ENCODE measurements around the gene CPEB2.

The CPEB2 gene

DNA sequence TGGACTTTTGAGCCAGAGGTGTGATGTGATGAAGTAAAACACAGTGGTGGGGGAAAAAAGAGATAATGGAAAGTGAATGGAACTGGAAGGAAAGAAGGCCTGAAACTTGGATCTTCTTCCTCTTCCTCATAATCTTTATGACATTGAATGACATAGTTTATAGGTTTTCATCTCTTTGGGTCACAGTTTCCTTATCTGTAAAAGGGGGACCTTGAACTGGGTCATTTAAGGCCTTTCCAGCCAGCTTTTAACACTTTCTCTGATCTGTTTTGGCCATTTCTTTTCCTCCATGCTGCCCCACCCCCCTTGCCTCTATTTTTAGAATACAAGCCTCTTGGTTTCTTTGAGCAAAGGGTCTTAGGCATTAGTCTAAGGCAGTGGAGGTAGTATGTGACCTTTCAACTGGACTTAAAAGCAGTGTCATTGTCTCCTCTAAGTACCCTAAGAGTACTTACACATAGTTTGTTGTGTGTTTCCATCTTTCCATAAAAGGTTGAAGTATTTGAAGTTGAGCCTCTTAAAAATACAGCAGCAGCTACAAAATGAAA is 7.8 kb downstream of the CPEB2 start:
- no peak for DNase-seq (ENCODE audit: low read depth)

- no peak for DNase-seq (ENCODE audit: low read depth)
Observed at GRCh38 chr4:15011166-15011565, 8.9 kb downstream of the CPEB2 start.

- no peak for DNase-seq (ENCODE audit: low read depth)
Observed at GRCh38 chr4:15012017-15012788, 9.9 kb downstream of the CPEB2 start.

DNA sequence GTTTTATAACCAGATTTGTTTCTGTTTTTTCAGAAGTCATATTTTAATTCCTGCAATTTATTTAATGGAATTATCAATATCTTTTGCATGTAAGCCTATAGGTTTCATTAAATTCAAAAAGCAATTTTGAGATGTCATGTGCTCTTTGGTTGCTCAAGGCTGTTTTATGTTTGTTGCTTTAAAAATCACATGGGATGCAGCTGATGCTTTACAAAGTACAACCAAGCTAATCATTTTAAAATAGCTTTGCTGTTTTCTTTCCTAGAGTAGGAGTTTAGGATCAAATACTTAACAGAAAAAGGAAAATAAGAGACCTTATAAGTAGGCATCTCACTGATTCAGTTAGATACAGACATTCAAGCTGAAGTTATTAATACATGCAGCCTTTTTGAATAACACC is 11.3 kb downstream of the CPEB2 start:
- DNase-seq (ENCODE audit: low read depth): no peak

DNA sequence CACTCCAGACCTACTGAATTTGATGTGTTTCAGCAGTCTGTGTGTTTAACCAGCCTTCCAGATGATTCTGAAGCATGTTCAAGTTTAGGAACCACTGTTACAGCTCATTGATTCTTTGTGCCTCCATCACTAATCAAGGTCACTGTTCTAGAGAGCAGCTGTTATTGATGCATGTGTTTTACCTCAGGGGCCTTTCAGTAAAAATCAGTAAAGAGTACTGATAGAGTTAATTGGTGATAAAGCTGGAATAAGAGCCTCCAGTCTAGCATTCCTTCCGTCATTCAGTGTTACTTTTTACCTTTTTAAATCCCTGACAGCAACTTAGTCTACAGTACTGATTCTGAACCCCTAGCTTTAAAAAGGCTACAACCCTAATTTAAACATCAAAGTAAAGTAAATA is 12.9 kb downstream of the CPEB2 start:
- DNase-seq (ENCODE audit: low read depth): no peak

GRCh38 chr4:15018361-15018760 is 16.1 kb downstream of the CPEB2 start:
- no peak for DNase-seq (ENCODE audit: low read depth)

GRCh38 chr4:15020502-15021286 is 18.4 kb downstream of the CPEB2 start:
- no peak for DNase-seq (ENCODE audit: low read depth)

- DNase-seq (ENCODE audit: low read depth): no peak
Observed at GRCh38 chr4:15021311-15021710, 19.0 kb downstream of the CPEB2 start.

DNA sequence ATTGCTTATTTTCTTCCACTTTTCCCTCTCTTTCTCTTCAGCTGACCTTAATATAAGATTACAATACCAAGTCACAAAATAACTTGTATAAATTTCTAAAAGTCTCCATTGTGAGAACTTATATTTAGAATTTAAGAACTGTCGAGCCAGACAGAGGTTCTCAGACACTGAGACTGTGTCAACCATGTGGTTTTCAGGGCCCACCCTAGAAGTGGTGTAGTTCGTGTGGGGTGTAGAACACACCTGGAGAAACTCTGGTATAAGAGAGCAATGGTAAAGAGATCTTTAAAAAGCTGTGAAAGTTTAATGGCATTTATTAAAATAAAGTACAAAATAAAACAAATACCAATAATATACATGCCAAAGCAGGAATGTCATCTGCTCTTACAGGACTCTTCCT is 19.7 kb downstream of the CPEB2 start:
- no peak for DNase-seq (ENCODE audit: low read depth)

- no peak for DNase-seq (ENCODE audit: low read depth)
Observed at GRCh38 chr4:15024386-15024785, 22.1 kb downstream of the CPEB2 start.

DNA sequence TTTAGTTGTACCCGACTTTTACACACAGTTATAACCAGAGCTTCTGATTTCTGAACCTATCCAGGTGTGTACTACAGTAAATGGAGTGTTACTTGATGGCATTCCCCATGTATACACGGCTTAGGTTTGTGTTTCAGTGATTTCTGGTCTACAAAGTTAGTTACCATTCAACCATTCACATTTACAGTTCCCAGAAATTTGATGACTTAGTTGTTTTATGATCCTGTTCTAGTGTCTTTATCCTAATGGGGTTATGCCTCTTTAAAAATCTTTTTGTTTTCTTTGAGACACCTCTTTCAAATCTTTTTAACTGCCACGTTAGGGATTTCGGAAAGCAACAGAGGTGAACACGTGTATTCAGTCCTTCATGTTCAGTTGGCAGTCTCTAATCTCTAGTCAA is 23.4 kb downstream of the CPEB2 start:
- DNase-seq (ENCODE audit: low read depth): no peak

GRCh38 chr4:15027921-15028435 is 25.7 kb downstream of the CPEB2 start:
- no peak for DNase-seq (ENCODE audit: low read depth)

DNA sequence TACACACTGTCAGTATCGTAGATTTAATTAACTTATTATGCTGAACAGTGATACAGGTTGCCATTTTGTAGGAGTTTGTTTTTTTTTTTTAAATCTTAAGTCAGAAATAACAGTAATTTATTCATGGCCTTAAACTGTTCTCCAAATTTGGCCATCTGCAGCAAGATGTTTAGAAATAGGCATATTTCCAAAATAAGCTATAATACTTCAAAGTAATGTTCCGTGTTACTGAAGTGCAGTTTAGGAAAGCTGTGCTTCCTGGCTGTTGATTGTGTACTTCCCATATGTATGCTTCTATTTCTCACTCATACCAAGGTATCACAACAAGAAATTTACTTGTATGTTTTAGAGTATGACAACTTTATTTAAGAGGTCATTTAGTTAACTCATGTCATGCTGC is 28.9 kb downstream of the CPEB2 start:
- DNase-seq (ENCODE audit: low read depth): no peak

GRCh38 chr4:15031993-15032675 is 29.9 kb downstream of the CPEB2 start:
- no peak for DNase-seq (ENCODE audit: low read depth)

- DNase-seq (ENCODE audit: low read depth): no peak
Observed at GRCh38 chr4:15034071-15034764, 31.9 kb downstream of the CPEB2 start.

DNA sequence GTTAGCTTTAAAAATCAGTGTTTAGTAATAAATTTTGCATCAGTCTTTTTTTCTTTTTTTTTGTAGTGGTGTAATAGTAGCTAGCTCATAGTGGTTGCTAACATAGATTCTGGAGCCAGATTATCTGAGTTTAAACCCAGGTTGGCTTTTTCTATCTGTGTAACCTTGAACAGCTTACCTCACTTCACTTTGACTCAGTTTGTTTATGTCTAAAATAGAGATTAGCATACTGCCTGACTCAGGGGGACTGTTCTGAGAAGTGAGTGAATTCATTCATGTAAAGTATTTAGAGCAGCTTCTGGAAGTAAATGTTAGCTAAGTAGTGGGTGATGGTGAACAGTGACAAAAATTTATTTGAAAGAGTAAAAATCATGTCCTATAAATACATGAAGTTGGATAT is 32.9 kb downstream of the CPEB2 start:
- DNase-seq (ENCODE audit: low read depth): no peak

- DNase-seq (ENCODE audit: low read depth): no peak
Observed at GRCh38 chr4:15037923-15038541, 35.8 kb downstream of the CPEB2 start.

DNA sequence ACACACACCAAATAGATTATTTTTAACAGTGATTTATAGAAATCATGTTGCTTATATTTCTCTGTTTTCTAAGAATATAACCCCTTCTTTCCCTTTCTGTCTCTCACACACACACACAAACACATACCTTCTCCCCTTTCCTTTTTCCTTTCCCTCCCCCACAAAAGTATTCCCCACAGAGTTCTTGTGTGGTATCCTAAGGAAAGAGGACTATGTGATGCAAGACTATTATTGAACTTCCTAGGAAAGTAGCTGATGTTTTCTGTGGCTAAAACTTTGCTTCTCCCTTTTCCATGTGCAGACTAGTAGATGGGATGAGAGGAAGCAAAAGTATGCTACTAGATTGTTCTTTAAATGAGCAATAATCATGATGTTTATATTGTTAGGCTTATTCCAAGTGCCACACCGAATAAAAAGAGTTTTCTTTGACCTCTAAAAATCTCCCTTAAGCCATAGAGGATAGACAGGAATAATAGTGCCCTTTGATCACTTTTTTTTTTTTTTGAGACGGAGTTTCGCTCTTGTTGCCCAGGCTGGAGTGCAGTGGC is 38.7 kb downstream of the CPEB2 start:
- DNase-seq (ENCODE audit: low read depth): no peak

GRCh38 chr4:15042529-15043167 is 40.4 kb downstream of the CPEB2 start:
- DNase-seq (ENCODE audit: low read depth): no peak

GRCh38 chr4:15043226-15043625 is 40.9 kb downstream of the CPEB2 start:
- no peak for DNase-seq (ENCODE audit: low read depth)

GRCh38 chr4:15043922-15044321 is 41.6 kb downstream of the CPEB2 start:
- no peak for DNase-seq (ENCODE audit: low read depth)

All from stimulated activated CD8-positive, alpha-beta memory T cell treated with anti-CD3 and anti-CD28 coated beads, Interleukin-12 subunit alpha, Interleukin-12 subunit beta, amount 100 ng/mL, for 1 hour (primary cell).